Kidney glomerular epithelial cell (primary cell): ENCODE results near the gene PTX4.

ENCODE experiments used
- DNase-seq: peaks from one replicate; lab custom pipeline; 2025; lab: John Stamatoyannopoulos, UW

The PTX4 gene

GRCh38 chr16:1523581-1524245 is 35.0 kb upstream of the PTX4 start:
- no peak for DNase-seq

GRCh38 chr16:1520461-1520860 is 31.7 kb upstream of the PTX4 start:
- no peak for DNase-seq

GRCh38 chr16:1519831-1520230 is 31.1 kb upstream of the PTX4 start:
- no peak for DNase-seq

GRCh38 chr16:1518626-1519135 is 29.9 kb upstream of the PTX4 start:
- DNase-seq: no peak

- DNase-seq: no peak
Observed at GRCh38 chr16:1514507-1514906, 25.8 kb upstream of the PTX4 start.

GRCh38 chr16:1512774-1513173 is 24.0 kb upstream of the PTX4 start:
- DNase-seq: no peak

- no peak for DNase-seq
Observed at GRCh38 chr16:1511662-1512569, 23.2 kb upstream of the PTX4 start.

GRCh38 chr16:1510941-1511351 is 22.2 kb upstream of the PTX4 start:
- DNase-seq: no peak

- no peak for DNase-seq
Observed at GRCh38 chr16:1510272-1510671, 21.5 kb upstream of the PTX4 start.

GRCh38 chr16:1509307-1510221 is 20.8 kb upstream of the PTX4 start:
- no peak for DNase-seq

- no peak for DNase-seq
Observed at GRCh38 chr16:1508494-1509187, 19.9 kb upstream of the PTX4 start.

- DNase-seq: no peak
Observed at GRCh38 chr16:1506494-1507213, 17.9 kb upstream of the PTX4 start.

- no peak for DNase-seq
Observed at GRCh38 chr16:1505912-1506311, 17.2 kb upstream of the PTX4 start.

- no peak for DNase-seq
Observed at GRCh38 chr16:1505073-1505844, 16.5 kb upstream of the PTX4 start.

GRCh38 chr16:1503110-1503955 is 14.6 kb upstream of the PTX4 start:
- no peak for DNase-seq

- DNase-seq: no peak
Observed at GRCh38 chr16:1502092-1503004, 13.6 kb upstream of the PTX4 start.

GRCh38 chr16:1501630-1502029 is 12.9 kb upstream of the PTX4 start:
- no peak for DNase-seq
